Neural progenitor cell (in vitro differentiated cells): ENCODE results near the gene GRIK5. TPM values are rescaled to one million over a fixed set of nuclear protein-coding genes. Genes with fewer than 3 reads are reported as not detected.
A peak's percentile ranks its signal among the peaks of the same experiment; 100 is the strongest.

Source experiments
- DNase-seq: peaks from one replicate; pipeline ENCODE4 v3.0.0-alpha.2; 2016; ENCODE audit warnings: low spot score
- H2AFZ ChIP-seq: fragments of 200-600 bp; sonication (generic); replicated peaks from 2 replicates; pipeline ENCODE4 v1.6.1; 2016; ENCODE audit warnings: antibody characterized with exemption
- H3F3A ChIP-seq: fragments of 200-600 bp; sonication (generic); 2 replicates; pipeline ENCODE4 v1.6.1; 2016; ENCODE audit warnings: antibody characterized with exemption, low read depth
- H3K27ac ChIP-seq: fragments of 200-600 bp; sonication (generic); 2 replicates; pipeline ENCODE4 v1.5.1; 2016; ENCODE audit warnings: mild to moderate bottlenecking
- H3K27me3 ChIP-seq: fragments of 200-600 bp; sonication (generic); 2 replicates; pipeline ENCODE4 v1.6.1; 2016; ENCODE audit warnings: mild to moderate bottlenecking, moderate library complexity
- H3K36me3 ChIP-seq: fragments of 200-600 bp; sonication (generic); 2 replicates; pipeline ENCODE4 v1.5.1; 2016
- H3K4me1 ChIP-seq: fragments of 200-600 bp; sonication (generic); 2 replicates; pipeline ENCODE4 v1.6.1; 2016; ENCODE audit warnings: mixed run types
- H3K4me2 ChIP-seq: fragments of 200-600 bp; sonication (generic); 2 replicates; pipeline ENCODE4 v1.6.1; 2016
- H3K4me3 ChIP-seq: fragments of 200-600 bp; sonication (generic); 2 replicates; pipeline ENCODE4 v1.5.1; 2016
- H3K79me2 ChIP-seq: fragments of 200-600 bp; sonication (generic); 2 replicates; pipeline ENCODE4 v1.6.1; 2016; ENCODE audit warnings: low read depth
- H3K9ac ChIP-seq: fragments of 200-600 bp; sonication (generic); 2 replicates; pipeline ENCODE4 v1.6.1; 2016
- H3K9me3 ChIP-seq: fragments of 200-600 bp; sonication (generic); 2 replicates; pipeline ENCODE4 v1.5.1; 2016; ENCODE audit warnings: low read depth
- H4K20me1 ChIP-seq: fragments of 200-600 bp; sonication (generic); 2 replicates; pipeline ENCODE4 v1.6.1; 2016; ENCODE audit warnings: low read depth
- H3K27ac Mint-ChIP-seq: 3 replicates; pipeline ENCODE4 v1.8.0; 2021; ENCODE audit warnings: mixed read lengths
- H3K27me3 Mint-ChIP-seq: 2 replicates; pipeline ENCODE4 v1.8.0; 2022; ENCODE audit warnings: low read depth, mild to moderate bottlenecking, inconsistent platforms, moderate library complexity, mixed read lengths; ENCODE audit not compliant: insufficient read depth
- H3K36me3 Mint-ChIP-seq: 3 replicates; pipeline ENCODE4 v1.8.0; 2021; ENCODE audit warnings: mixed read lengths
- H3K4me1 Mint-ChIP-seq: 3 replicates; pipeline ENCODE4 v1.8.0; 2021; ENCODE audit warnings: mixed read lengths
- H3K4me3 Mint-ChIP-seq: 3 replicates; pipeline ENCODE4 v1.8.0; 2021; ENCODE audit warnings: mild to moderate bottlenecking, moderate library complexity, mixed read lengths
- H3K9me3 Mint-ChIP-seq: 3 replicates; pipeline ENCODE4 v1.8.0; 2020; ENCODE audit warnings: mixed read lengths
- EZH2 ChIP-seq: fragments of 200-600 bp; sonication (generic); IDR thresholded peaks from 2 replicates; pipeline ENCODE4 v1.6.1; 2017; ENCODE audit warnings: antibody characterized with exemption, mild to moderate bottlenecking, moderate library complexity
- EZH2phosphoT487 ChIP-seq: fragments of 200-600 bp; sonication (generic); IDR thresholded peaks from 2 replicates; pipeline ENCODE4 v1.6.1; 2017; ENCODE audit warnings: antibody characterized with exemption
- total RNA-seq: library from RNA; depleted of rRNA; stranded (reverse); fragments of >200 nt; gene quantifications from 2 replicates; pipeline ENCODE4 v1.2.3, GENCODE V29; 2015; ENCODE audit warnings: low replicate concordance
- TF ChIP-seq, protein P1 (sequence below): fragments of 200-600 bp; sonication (generic); IDR thresholded peaks from 2 replicates; pipeline ENCODE4 v1.5.1; 2017; ENCODE audit warnings: antibody characterized with exemption, mild to moderate bottlenecking

The GRIK5 gene
- total RNA-seq, 1 donor from 2014 or later = 5.8 TPM

DNA sequence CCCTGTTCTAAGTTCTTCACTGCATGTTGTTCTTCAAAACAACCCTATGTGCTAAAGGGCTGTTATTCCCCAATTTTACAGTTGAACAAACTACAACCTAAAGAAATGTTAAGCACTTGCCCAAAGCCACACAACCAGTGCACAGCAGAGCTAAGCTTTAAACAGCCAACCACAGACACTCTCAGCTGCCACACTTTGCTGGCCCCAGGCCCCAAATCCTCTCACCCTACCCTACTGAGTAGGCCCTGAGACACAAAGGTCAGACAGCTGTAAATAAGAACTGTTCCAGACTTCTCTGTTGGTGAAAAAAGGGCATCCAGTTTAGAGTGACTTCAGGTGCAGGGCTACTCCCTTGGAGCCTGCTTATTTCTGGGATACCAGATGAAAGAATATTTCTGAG is 30.0 kb downstream of the GRIK5 start:
- H3K79me2 ChIP-seq = no peaks in the 10 kb centered on the region
- H3K4me3 Mint-ChIP-seq = no peak overlapping the region

DNA sequence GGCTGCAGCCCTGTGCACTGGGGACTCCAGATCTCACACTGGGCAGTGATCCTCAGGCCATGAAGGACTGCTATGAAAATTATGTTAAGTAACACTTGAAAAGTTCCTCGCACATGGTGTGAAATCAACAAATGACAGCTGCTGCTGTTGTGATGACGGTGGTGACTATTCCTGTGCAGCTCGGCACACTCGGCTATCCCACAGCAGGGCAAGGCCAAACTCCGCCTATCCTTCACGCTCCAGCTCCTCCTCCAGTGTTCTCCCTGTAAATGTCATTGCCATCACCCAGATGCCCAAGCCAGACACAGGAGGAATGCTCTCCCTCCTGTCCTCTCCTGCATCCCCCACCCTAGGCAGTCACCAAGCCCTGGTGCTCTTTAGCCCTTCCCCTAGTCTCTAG is 31.3 kb downstream of the GRIK5 start:
- Mint-ChIP-seq H3K4me1 (peaks cover 13% of the 10 kb centered on the region), H3K36me3 (peaks cover 2% of the 10 kb centered on the region), H3K4me3 (peak overlapping the region; percentile 34), H3K9me3 (no peaks in the 10 kb centered on the region), H3K27ac (peak overlapping the region; percentile 72), H3K27me3 (peaks cover 6% of the 10 kb centered on the region)
- H3F3A ChIP-seq = peaks cover 5% of the 10 kb centered on the region
- H3K27me3 ChIP-seq = no peaks in the 10 kb centered on the region
- no peaks in the 10 kb centered on the region for H3K79me2 ChIP-seq
- no peaks in the 10 kb centered on the region for H3K36me3 ChIP-seq
- DNase-seq = no peak
- no peak overlapping the region for H3K4me3 ChIP-seq
- no peak overlapping the region for H3K4me2 ChIP-seq
- H3K9ac ChIP-seq = no peak overlapping the region
- TF ChIP-seq EZH2phosphoT487 (no peak), EZH2 (no peak)
- TF ChIP-seq, protein P1, sequence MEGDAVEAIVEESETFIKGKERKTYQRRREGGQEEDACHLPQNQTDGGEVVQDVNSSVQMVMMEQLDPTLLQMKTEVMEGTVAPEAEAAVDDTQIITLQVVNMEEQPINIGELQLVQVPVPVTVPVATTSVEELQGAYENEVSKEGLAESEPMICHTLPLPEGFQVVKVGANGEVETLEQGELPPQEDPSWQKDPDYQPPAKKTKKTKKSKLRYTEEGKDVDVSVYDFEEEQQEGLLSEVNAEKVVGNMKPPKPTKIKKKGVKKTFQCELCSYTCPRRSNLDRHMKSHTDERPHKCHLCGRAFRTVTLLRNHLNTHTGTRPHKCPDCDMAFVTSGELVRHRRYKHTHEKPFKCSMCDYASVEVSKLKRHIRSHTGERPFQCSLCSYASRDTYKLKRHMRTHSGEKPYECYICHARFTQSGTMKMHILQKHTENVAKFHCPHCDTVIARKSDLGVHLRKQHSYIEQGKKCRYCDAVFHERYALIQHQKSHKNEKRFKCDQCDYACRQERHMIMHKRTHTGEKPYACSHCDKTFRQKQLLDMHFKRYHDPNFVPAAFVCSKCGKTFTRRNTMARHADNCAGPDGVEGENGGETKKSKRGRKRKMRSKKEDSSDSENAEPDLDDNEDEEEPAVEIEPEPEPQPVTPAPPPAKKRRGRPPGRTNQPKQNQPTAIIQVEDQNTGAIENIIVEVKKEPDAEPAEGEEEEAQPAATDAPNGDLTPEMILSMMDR = no peak
- H3K9me3 ChIP-seq = no peaks in the 10 kb centered on the region
- no peak overlapping the region for H2AFZ ChIP-seq
- no peaks in the 10 kb centered on the region for H3K4me1 ChIP-seq
- H3K27ac ChIP-seq = no peak overlapping the region
- no peaks in the 10 kb centered on the region for H4K20me1 ChIP-seq

More for the DNA sequence above, 30.0 kb downstream of the GRIK5 start:
- H3K27ac Mint-ChIP-seq = no peak overlapping the region
- peaks cover 2% of the 10 kb centered on the region for H3K36me3 Mint-ChIP-seq
- Histone ChIP-seq H3K4me2 (no peak overlapping the region), H3K27me3 (no peaks in the 10 kb centered on the region), H4K20me1 (no peaks in the 10 kb centered on the region), H3F3A (peaks cover 2% of the 10 kb centered on the region), H3K9me3 (no peaks in the 10 kb centered on the region), H3K4me1 (no peaks in the 10 kb centered on the region), H2AFZ (no peak overlapping the region), H3K4me3 (no peak overlapping the region), H3K36me3 (no peaks in the 10 kb centered on the region), H3K9ac (no peak overlapping the region), H3K27ac (no peak overlapping the region)
- H3K9me3 Mint-ChIP-seq = no peaks in the 10 kb centered on the region
- peaks cover 6% of the 10 kb centered on the region for H3K4me1 Mint-ChIP-seq
- TF ChIP-seq EZH2 = no peak
- TF ChIP-seq EZH2phosphoT487 = no peak
- TF ChIP-seq, protein P1 = no peak
- H3K27me3 Mint-ChIP-seq = peaks cover 6% of the 10 kb centered on the region
- no peak for DNase-seq

DNA sequence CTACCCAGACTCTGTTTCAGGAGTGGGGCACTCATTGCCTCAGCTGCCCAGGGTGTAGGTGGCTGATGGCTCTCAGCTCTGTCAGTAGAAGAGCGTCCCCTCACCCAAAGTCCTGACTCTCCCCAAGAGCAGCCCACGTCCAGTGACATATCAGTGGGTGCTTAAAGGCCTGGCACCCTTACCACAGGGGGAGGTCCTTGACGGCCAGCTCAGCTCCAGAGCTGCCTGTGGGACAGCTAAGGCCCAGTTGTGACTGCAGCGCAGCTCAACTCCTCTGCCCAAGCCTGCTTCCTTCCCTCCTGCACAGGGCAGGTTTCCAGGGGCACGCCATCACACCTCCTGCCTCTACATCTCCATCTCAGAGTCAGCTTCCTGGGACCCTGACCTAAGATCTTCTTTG is 32.4 kb downstream of the GRIK5 start:
- Mint-ChIP-seq H3K36me3 (peaks cover 2% of the 10 kb centered on the region), H3K27ac (no peak overlapping the region)

More for the DNA sequence above, 32.4 kb downstream of the GRIK5 start:
- Histone ChIP-seq H3F3A (peaks cover 5% of the 10 kb centered on the region), H3K4me1 (no peaks in the 10 kb centered on the region), H3K36me3 (no peaks in the 10 kb centered on the region), H3K27me3 (no peaks in the 10 kb centered on the region), H3K27ac (no peak overlapping the region), H3K9ac (no peak overlapping the region), H3K79me2 (no peaks in the 10 kb centered on the region), H3K4me3 (no peak overlapping the region), H3K9me3 (no peaks in the 10 kb centered on the region), H3K4me2 (no peak overlapping the region), H4K20me1 (no peaks in the 10 kb centered on the region), H2AFZ (no peak overlapping the region)
- H3K4me3 Mint-ChIP-seq = no peak overlapping the region
- peaks cover 8% of the 10 kb centered on the region for H3K27me3 Mint-ChIP-seq
- peaks cover 20% of the 10 kb centered on the region for H3K4me1 Mint-ChIP-seq
- DNase-seq = no peak
- TF ChIP-seq EZH2 = no peak
- TF ChIP-seq EZH2phosphoT487 = no peak
- TF ChIP-seq, protein P1 = no peak
- no peaks in the 10 kb centered on the region for H3K9me3 Mint-ChIP-seq
